BJ (cell line): ENCODE measurements around the gene CLEC4G. TPM values are rescaled to one million over a fixed set of nuclear protein-coding genes. Genes with fewer than 3 reads are reported as not detected.

Experiments used
- CTCF ChIA-PET: fragments of 350-600 bp; formaldehyde crosslinking; extraction: SDS; loops from one replicate; lab custom pipeline; 2021; ENCODE audit warnings: antibody characterized with exemption, inconsistent platforms; lab: Yijun Ruan, JAX
- POLR2A ChIA-PET: fragments of 300-600 bp; sonication (Branson Sonifier 250); formaldehyde crosslinking; extraction: SDS; loops from one replicate; lab custom pipeline; 2021; ENCODE audit warnings: antibody characterized with exemption; lab: Charles Lee
- DNase-seq: peaks from one replicate; pipeline ENCODE4 v3.0.0-alpha.2; 2011; ENCODE audit warnings: low read depth
- H3K27me3 ChIP-seq: 2 replicates; pipeline ENCODE4 v1.6.0; 2011; ENCODE audit warnings: low read length; ENCODE audit not compliant: control insufficient read depth, insufficient read depth
- H3K36me3 ChIP-seq: 2 replicates; pipeline ENCODE4 v1.5.1; 2011; ENCODE audit warnings: low read length; ENCODE audit not compliant: control insufficient read depth, insufficient read depth
- H3K4me3 ChIP-seq: 2 replicates; pipeline ENCODE4 v1.5.1; 2011; ENCODE audit warnings: low read depth, mild to moderate bottlenecking, control low read depth, low read length
- CTCF ChIP-seq: IDR thresholded peaks from 2 replicates; pipeline ENCODE4 v1.5.1; 2011; ENCODE audit warnings: low read depth, mild to moderate bottlenecking, control low read depth, inconsistent platforms, low read length, moderate library complexity; ENCODE audit not compliant: insufficient read depth
- polyA plus RNA-seq: library from polyadenylated mRNA; depleted of rRNA; stranded (reverse); fragments of >200 nt; gene quantifications from 2 replicates; pipeline ENCODE4 v1.2.3, GENCODE V29; 2011

CLEC4G gene
- polyA plus RNA-seq, 1 experiment, result not detected

- Histone ChIP-seq H3K27me3 (peaks cover 2% of the 10 kb centered on the region), H3K4me3 (no peak overlapping the region), H3K36me3 (no peaks in the 10 kb centered on the region)
- no peak for TF ChIP-seq CTCF
- no peak for DNase-seq
- POLR2A ChIA-PET, result no interaction called here
- CTCF ChIA-PET, result no interaction called here
These were observed 43.9 kb upstream of the CLEC4G start for GRCh38 chr19:7775761-7776160.

GRCh38 chr19:7773841-7774240 is 41.9 kb upstream of the CLEC4G start:
- TF ChIP-seq CTCF, result no peak
- no peak overlapping the region for H3K4me3 ChIP-seq
- ChIA-PET POLR2A (no interaction called here), CTCF (interaction anchor here (1.0 kb wide), 1 partner anchor 26 kb away, joined by 4 read pairs; no protein-coding TSS in a partner anchor)
- H3K27me3 ChIP-seq, result peaks cover 2% of the 10 kb centered on the region
- no peak for DNase-seq
- no peaks in the 10 kb centered on the region for H3K36me3 ChIP-seq

GRCh38 chr19:7772752-7773291 is 40.9 kb upstream of the CLEC4G start:
- ChIA-PET POLR2A (no interaction called here), CTCF (no interaction called here)
- no peak for DNase-seq
- no peak for TF ChIP-seq CTCF
- H3K4me3 ChIP-seq, result no peak overlapping the region
- no peaks in the 10 kb centered on the region for H3K36me3 ChIP-seq
- H3K27me3 ChIP-seq, result peaks cover 2% of the 10 kb centered on the region; the same call in 1 of the 2 replicates

GRCh38 chr19:7771072-7771471 is 39.2 kb upstream of the CLEC4G start:
- TF ChIP-seq CTCF, result no peak
- ChIA-PET CTCF (no interaction called here), POLR2A (no interaction called here)
- H3K36me3 ChIP-seq, result no peaks in the 10 kb centered on the region
- no peak overlapping the region for H3K4me3 ChIP-seq
- DNase-seq, result no peak
- peaks cover 2% of the 10 kb centered on the region; the same call in 1 of the 2 replicates for H3K27me3 ChIP-seq

- Histone ChIP-seq H3K27me3 (peaks cover 2% of the 10 kb centered on the region; the same call in 1 of the 2 replicates), H3K36me3 (no peaks in the 10 kb centered on the region), H3K4me3 (no peak overlapping the region)
- no peak for TF ChIP-seq CTCF
- ChIA-PET CTCF (interaction anchor here (0.8 to 2.0 kb wide), 2 partner anchors 29 to 30 kb away, joined by 3 to 4 read pairs; no protein-coding TSS in a partner anchor), POLR2A (no interaction called here)
- DNase-seq, result no peak
These were observed 37.3 kb upstream of the CLEC4G start for GRCh38 chr19:7769171-7769570.
